ENCODE data around the gene ESRP2. TPM values are rescaled to one million over a fixed set of nuclear protein-coding genes. Genes with fewer than 3 reads are reported as not detected.
A peak's percentile ranks its signal among the peaks of the same experiment; 100 is the strongest.

ESRP2 gene
- total and polyA plus RNA-seq, 4 donors = 22.5 to 65.5 (median 39.3) TPM

- WGBS, 2 donors = 97% methylated on average over 4 of the region's 4 CpGs
- Histone ChIP-seq H3K9ac (ENCODE audit: insufficient read depth in 1 of 2, low read length in 2 of 2) (no peak overlapping the region), H3K27me3 (ENCODE audit: control insufficient read depth in 3 of 3, insufficient read depth in 3 of 3, low read length in 2 of 3) (no peaks in the 10 kb centered on the region), H3K27ac (ENCODE audit: low read depth in 1 of 2, low read length in 1 of 2) (peak overlapping the region in 1 of 2 donors; percentile 36), H3K36me3 (ENCODE audit: control insufficient read depth in 4 of 4, insufficient read depth in 4 of 4, low read length in 4 of 4) (peaks cover 0 to 48% (median 10%) of the 10 kb centered on the region in 4 donors), H3K4me1 (ENCODE audit: control insufficient read depth in 5 of 5, insufficient read depth in 5 of 5, low read length in 5 of 5) (no peaks in the 10 kb centered on the region), H3K9me3 (ENCODE audit: control insufficient read depth in 4 of 4, insufficient read depth in 3 of 4, low read length in 3 of 4) (no peaks in the 10 kb centered on the region), H3K4me3 (no peak overlapping the region)
- TF ChIP-seq CTCF (IDR thresholded peaks at IDR 0.05; ENCODE audit: control extremely low read depth, extremely low read depth) = no peak
- ATAC-seq (ENCODE audit: insufficient read depth, low FRiP score) (no peak), DNase-seq (no peak)
Measured at GRCh38 chr16:68253721-68254120, 17.8 kb upstream of the ESRP2 start.

GRCh38 chr16:68252383-68252782 lies 16.5 kb upstream of the ESRP2 start:
- 91 to 95% methylated on average over 5 of the region's 5 CpGs for WGBS, 2 donors
- Histone ChIP-seq H3K36me3 (ENCODE audit: control insufficient read depth in 4 of 4, insufficient read depth in 4 of 4, low read length in 4 of 4) (peaks cover 0 to 47% (median 8%) of the 10 kb centered on the region in 4 donors), H3K27me3 (ENCODE audit: control insufficient read depth in 3 of 3, insufficient read depth in 3 of 3, low read length in 2 of 3) (no peaks in the 10 kb centered on the region), H3K4me3 (no peak overlapping the region), H3K27ac (ENCODE audit: low read depth in 1 of 2, low read length in 1 of 2) (peak overlapping the region in 1 of 2 donors; percentile 96), H3K9me3 (ENCODE audit: control insufficient read depth in 4 of 4, insufficient read depth in 3 of 4, low read length in 3 of 4) (no peaks in the 10 kb centered on the region), H3K9ac (ENCODE audit: insufficient read depth in 1 of 2, low read length in 2 of 2) (no peak overlapping the region), H3K4me1 (ENCODE audit: control insufficient read depth in 5 of 5, insufficient read depth in 5 of 5, low read length in 5 of 5) (no peaks in the 10 kb centered on the region)
- ATAC-seq (ENCODE audit: insufficient read depth, low FRiP score) (no peak), DNase-seq (no peak)
- no peak for TF ChIP-seq CTCF (IDR thresholded peaks at IDR 0.05; ENCODE audit: control extremely low read depth, extremely low read depth)

GRCh38 chr16:68251832-68252231 lies 15.9 kb upstream of the ESRP2 start:
- no peak for ATAC-seq (ENCODE audit: insufficient read depth, low FRiP score)
- peak overlapping the region in 1 of 2 donors; percentile 96 for H3K27ac ChIP-seq (ENCODE audit: low read depth in 1 of 2, low read length in 1 of 2)
- 88 to 89% methylated on average over 5 of the region's 5 CpGs for WGBS, 2 donors

More at GRCh38 chr16:68251832-68252231, 15.9 kb upstream of the ESRP2 start:
- TF ChIP-seq CTCF (IDR thresholded peaks at IDR 0.05; ENCODE audit: control extremely low read depth, extremely low read depth) = no peak
- no peak for DNase-seq
- Histone ChIP-seq H3K27me3 (ENCODE audit: control insufficient read depth in 3 of 3, insufficient read depth in 3 of 3, low read length in 2 of 3) (no peaks in the 10 kb centered on the region), H3K9ac (ENCODE audit: insufficient read depth in 1 of 2, low read length in 2 of 2) (no peak overlapping the region), H3K36me3 (ENCODE audit: control insufficient read depth in 4 of 4, insufficient read depth in 4 of 4, low read length in 4 of 4) (peaks cover 0 to 45% (median 7%) of the 10 kb centered on the region in 4 donors), H3K4me1 (ENCODE audit: control insufficient read depth in 5 of 5, insufficient read depth in 5 of 5, low read length in 5 of 5) (peaks cover 0 to 2% (median 0%) of the 10 kb centered on the region in 5 donors), H3K4me3 (no peak overlapping the region), H3K9me3 (ENCODE audit: control insufficient read depth in 4 of 4, insufficient read depth in 3 of 4, low read length in 3 of 4) (no peaks in the 10 kb centered on the region)
